IMR-90 (cell line): ENCODE results near the gene DHCR24. TPM values are rescaled to one million over a fixed set of nuclear protein-coding genes. Genes with fewer than 3 reads are reported as not detected.

Experiments used
- ATAC-seq: fragments of 200-7000 bp; cut with Tn5 transposase; 2 replicates; pipeline ENCODE4 v1.9.1; 2020; ENCODE audit warnings: low read depth, mild to moderate bottlenecking, moderate library complexity
- BruUV-seq: library from RNA; stranded (reverse); fragments of 400-500 nt; replicated peaks from 2 replicates; lab custom pipeline; 2021; lab: Mats Ljungman, UMichigan
- CTCF ChIA-PET: fragments of 300-600 bp; formaldehyde crosslinking; extraction: SDS; loops from one replicate; lab custom pipeline; 2021; ENCODE audit warnings: antibody characterized with exemption; lab: Yijun Ruan, JAX
- POLR2A ChIA-PET: fragments of 300-600 bp; sonication (Branson Sonifier 250); formaldehyde crosslinking; loops from one replicate; lab custom pipeline; 2022; ENCODE audit warnings: antibody characterized with exemption; ENCODE audit not compliant: unreplicated experiment; lab: Charles Lee
- DNase-seq: peaks from one replicate; pipeline ENCODE4 v3.0.0; 2013
- H2AFZ ChIP-seq: replicated peaks from 2 replicates; pipeline ENCODE3; 2013; ENCODE audit warnings: low read length, mild to moderate bottlenecking; ENCODE audit not compliant: poor library complexity
- H2AK5ac ChIP-seq: 2 replicates; pipeline ENCODE4 v1.6.1; 2013; ENCODE audit warnings: low read depth, low read length, inconsistent platforms
- H2AK9ac ChIP-seq: replicated peaks from 2 replicates; pipeline ENCODE3; 2013; ENCODE audit warnings: mild to moderate bottlenecking, low read depth, low read length, moderate library complexity; ENCODE audit not compliant: poor library complexity
- H2BK120ac ChIP-seq: 2 replicates; pipeline ENCODE4 v1.6.1; 2013; ENCODE audit warnings: low read depth, low read length, inconsistent platforms
- H2BK15ac ChIP-seq: 3 replicates; pipeline ENCODE4 v1.6.1; 2013; ENCODE audit warnings: low read depth, low read length, inconsistent platforms
- H2BK20ac ChIP-seq: 2 replicates; pipeline ENCODE4 v1.6.1; 2013; ENCODE audit warnings: low read depth, mild to moderate bottlenecking, inconsistent platforms, low read length, moderate library complexity
- H2BK5ac ChIP-seq: 2 replicates; pipeline ENCODE4 v1.6.1; 2013; ENCODE audit warnings: mild to moderate bottlenecking, low read depth, low read length, inconsistent platforms; ENCODE audit not compliant: poor library complexity, severe bottlenecking
- H3K14ac ChIP-seq: replicated peaks from 2 replicates; pipeline ENCODE4 v1.6.1; 2013; ENCODE audit warnings: low read depth, low read length, inconsistent platforms
- H3K18ac ChIP-seq: 2 replicates; pipeline ENCODE4 v1.6.1; 2013; ENCODE audit warnings: low read depth, low read length, control low read depth
- H3K23ac ChIP-seq: 2 replicates; pipeline ENCODE4 v1.6.1; 2013; ENCODE audit warnings: low read depth, low read length, inconsistent platforms
- H3K27ac ChIP-seq: 2 replicates; pipeline ENCODE4 v1.5.1; 2013; ENCODE audit warnings: mild to moderate bottlenecking, control low read depth, low read length; ENCODE audit not compliant: insufficient read depth
- H3K27me3 ChIP-seq: 2 replicates; pipeline ENCODE4 v1.6.1; 2013; ENCODE audit warnings: low read length; ENCODE audit not compliant: control insufficient read depth, insufficient read depth
- H3K36me3 ChIP-seq: 2 replicates; pipeline ENCODE4 v1.6.1; 2013; ENCODE audit warnings: low read length, mixed read lengths; ENCODE audit not compliant: control insufficient read depth, insufficient read depth
- H3K4ac ChIP-seq: 2 replicates; pipeline ENCODE4 v1.6.1; 2013; ENCODE audit warnings: low read depth, low read length, inconsistent platforms
- H3K4me1 ChIP-seq: 2 replicates; pipeline ENCODE4 v1.6.1; 2013; ENCODE audit warnings: low read length, mixed read lengths; ENCODE audit not compliant: control insufficient read depth, insufficient read depth
- H3K4me2 ChIP-seq: 2 replicates; pipeline ENCODE4 v1.6.1; 2013; ENCODE audit warnings: low read depth, mild to moderate bottlenecking, control low read depth, low read length, moderate library complexity
- H3K4me3 ChIP-seq: 2 replicates; pipeline ENCODE4 v1.5.1; 2013; ENCODE audit warnings: low read depth, mild to moderate bottlenecking, control low read depth, low read length, moderate library complexity; ENCODE audit not compliant: insufficient read depth
- H3K56ac ChIP-seq: 2 replicates; pipeline ENCODE4 v1.6.1; 2013; ENCODE audit warnings: low read length, inconsistent platforms; ENCODE audit not compliant: insufficient read depth; ENCODE audit errors: extremely low read depth
- H3K79me1 ChIP-seq, 2 experiments: 2 replicates each; pipeline ENCODE4 v1.6.1; 2013; ENCODE audit warnings: low read length in 2 of 2, inconsistent platforms in 1 of 2, low read depth in 1 of 2
- H3K9ac ChIP-seq: 2 replicates; pipeline ENCODE4 v1.6.1; 2013; ENCODE audit warnings: low read depth, low read length, control low read depth
- H3K9me1 ChIP-seq: 2 replicates; pipeline ENCODE4 v1.6.1; 2013; ENCODE audit warnings: low read length, inconsistent platforms; ENCODE audit not compliant: insufficient read depth
- H3K9me3 ChIP-seq: 2 replicates; pipeline ENCODE4 v1.6.1; 2013; ENCODE audit warnings: low read length; ENCODE audit not compliant: control insufficient read depth, insufficient read depth
- H4K20me1 ChIP-seq: 2 replicates; pipeline ENCODE4 v1.6.1; 2013; ENCODE audit warnings: low read length, inconsistent platforms; ENCODE audit not compliant: insufficient read depth
- H4K5ac ChIP-seq: 2 replicates; pipeline ENCODE4 v1.6.1; 2013; ENCODE audit warnings: mild to moderate bottlenecking, low read depth, low read length, control low read depth
- H4K8ac ChIP-seq, 2 experiments: 2 replicates each; pipeline ENCODE4 v1.6.1; 2013; ENCODE audit warnings: low read depth in 2 of 2, low read length in 2 of 2, control low read depth in 1 of 2, inconsistent platforms in 1 of 2
- H4K91ac ChIP-seq: 2 replicates; pipeline ENCODE4 v1.6.1; 2013; ENCODE audit warnings: low read depth, low read length, inconsistent platforms; ENCODE audit not compliant: insufficient read depth
- BHLHE40 ChIP-seq: fragments of 150-350 bp; IDR thresholded peaks from 2 replicates; pipeline ENCODE4 v1.6.1; 2016; ENCODE audit warnings: mild to moderate bottlenecking, low read depth, low read length
- ELK1 ChIP-seq: fragments of 150-350 bp; IDR thresholded peaks from 2 replicates; pipeline ENCODE4 v1.6.1; 2016; ENCODE audit warnings: low read depth, mild to moderate bottlenecking, low read length, moderate library complexity, borderline replicate concordance
- FOS ChIP-seq: fragments of 150-350 bp; IDR thresholded peaks from 2 replicates; pipeline ENCODE4 v1.6.1; 2016; ENCODE audit warnings: low read depth, low read length
- MAFK ChIP-seq: IDR thresholded peaks from 2 replicates; pipeline ENCODE4 v1.6.1; 2012; ENCODE audit warnings: low read depth, low read length, improper control_type of control experiment
- MAZ ChIP-seq: IDR thresholded peaks from 2 replicates; pipeline ENCODE4 v1.6.1; 2012; ENCODE audit warnings: low read depth, mild to moderate bottlenecking, low read length, improper control_type of control experiment, moderate library complexity, borderline replicate concordance
- MXI1 ChIP-seq: IDR thresholded peaks from 2 replicates; pipeline ENCODE4 v1.6.1; 2012; ENCODE audit warnings: low read depth, mild to moderate bottlenecking, low read length, moderate library complexity, borderline replicate concordance
- NFE2L2 ChIP-seq: fragments of 150-350 bp; IDR thresholded peaks from 2 replicates; pipeline ENCODE4 v1.6.1; 2016; ENCODE audit warnings: low read depth, mild to moderate bottlenecking, low read length
- POLR2A ChIP-seq: IDR thresholded peaks from 2 replicates; pipeline ENCODE4 v1.6.1; 2012; ENCODE audit warnings: mild to moderate bottlenecking, low read depth, low read length
- RCOR1 ChIP-seq: IDR thresholded peaks from 2 replicates; pipeline ENCODE4 v1.6.1; 2012; ENCODE audit warnings: mild to moderate bottlenecking, low read length, improper control_type of control experiment; ENCODE audit not compliant: insufficient replicate concordance
- RFX5 ChIP-seq: IDR thresholded peaks from 2 replicates; pipeline ENCODE4 v1.8.0; 2012; ENCODE audit warnings: low read depth, mild to moderate bottlenecking, low read length, moderate library complexity
- SMC3 ChIP-seq: fragments of 150-350 bp; IDR thresholded peaks from 2 replicates; pipeline ENCODE4 v1.6.1; 2016; ENCODE audit warnings: low read depth, mild to moderate bottlenecking, antibody characterized with exemption, low read length, moderate library complexity
- WGBS, 2 experiments: methylation state at CpG; one replicate each; pipeline versions ENCODE4 v1.1.5 to v1.1.7; 2013; ENCODE audit warnings: missing lambda C conversion rate in 2 of 2; ENCODE audit not compliant: insufficient read length in 1 of 2; ENCODE audit errors: extremely low coverage in 2 of 2; 5-methylcytosine and 5-hydroxymethylcytosine counted together
- dilution Hi-C: fragments of 300-500 bp; cut with HindIII; formaldehyde crosslinking; loops from one replicate; pipeline ENCODE4 v1.14.3; 2018; ENCODE audit warnings: low sequenced_read_pairs; ENCODE audit not compliant: unreplicated experiment
- in situ Hi-C: fragments of 300-500 bp; cut with MboI; formaldehyde crosslinking; loops from 3 replicates; pipeline ENCODE4 v1.14.3; 2019; ENCODE audit warnings: low sequenced_read_pairs, inconsistent platforms, mixed read lengths
- intact Hi-C: fragments of 100-400 bp; cut with micrococcal nuclease; formaldehyde crosslinking; loops from 2 replicates; pipeline ENCODE4 v1.10.0; 2022
- polyA plus RNA-seq, 3 experiments: library from polyadenylated mRNA; depleted of rRNA; stranded (reverse); fragments of >200 nt; gene quantifications; 2 replicates each; pipeline ENCODE4 v1.2.3, GENCODE V29; 2012; ENCODE audit warnings: low replicate concordance in 1 of 3
- total RNA-seq: library from RNA; depleted of rRNA; stranded (reverse); fragments of >200 nt; gene quantifications from 2 replicates; pipeline ENCODE4 v1.2.3, GENCODE V29; 2012

DHCR24 gene
- total and polyA plus RNA-seq, 2 of the 4 experiments (the other 2 are of a cell fraction): 130 to 194 TPM

GRCh38 chr1:54869173-54869851 is 17.7 kb downstream of the DHCR24 start:
- Histone ChIP-seq H3K23ac (no peak overlapping the region), H3K36me3 (peaks cover 9% of the 10 kb centered on the region), H4K5ac (no peak overlapping the region), H3K79me1 (peaks cover 0 to 7% of the 10 kb centered on the region in 2 experiments; a peak in 1 of 4 replicates), H2BK20ac (no peak overlapping the region), H3K9ac (no peak overlapping the region), H3K4ac (no peak overlapping the region), H3K4me3 (no peak overlapping the region), H2BK120ac (no peak overlapping the region), H4K8ac (no peak overlapping the region), H3K18ac (no peak overlapping the region), H3K9me3 (no peaks in the 10 kb centered on the region), H3K27ac (no peak overlapping the region), H3K4me2 (no peak overlapping the region), H3K27me3 (no peaks in the 10 kb centered on the region), H3K56ac (no peak overlapping the region), H2AFZ (no peak overlapping the region), H3K4me1 (peaks cover 9% of the 10 kb centered on the region), H4K91ac (no peak overlapping the region), H2BK5ac (no peak overlapping the region), H3K14ac (no peak overlapping the region), H2BK15ac (no peak overlapping the region), H3K9me1 (peaks cover 11% of the 10 kb centered on the region), H2AK5ac (no peak overlapping the region), H2AK9ac (no peak overlapping the region), H4K20me1 (no peaks in the 10 kb centered on the region)
- DNase-seq (no peak), ATAC-seq (no peak)
- no TSS peak for BruUV-seq
- intact Hi-C loops: no loop called here
- POLR2A ChIA-PET: no interaction called here
- CTCF ChIA-PET: no interaction called here
- dilution Hi-C loops: no loop called here
- WGBS, 2 experiments: 100% methylated on average over 1 of the region's 6 CpGs; no CpG with 5 or more reads in 1 of the 2 experiments
- in situ Hi-C loops: no loop called here
- TF ChIP-seq RFX5 (no peak), MXI1 (no peak), MAZ (no peak), POLR2A (no peak), FOS (no peak), MAFK (no peak), NFE2L2 (no peak), ELK1 (no peak), RCOR1 (no peak), SMC3 (no peak), BHLHE40 (no peak)
